Left hindlimb (tissue), 1 donor: ENCODE results near the gene RAB33B.
"Not testable (repeated sequence)": the region's sequence is repeated elsewhere in the genome, so short reads cannot be mapped to it uniquely, and the experiment has no call there.

ENCODE experiments used
- DNase-seq: peaks from one replicate; pipeline ENCODE4 v3.0.0-alpha.2; 2018

The RAB33B gene

DNA sequence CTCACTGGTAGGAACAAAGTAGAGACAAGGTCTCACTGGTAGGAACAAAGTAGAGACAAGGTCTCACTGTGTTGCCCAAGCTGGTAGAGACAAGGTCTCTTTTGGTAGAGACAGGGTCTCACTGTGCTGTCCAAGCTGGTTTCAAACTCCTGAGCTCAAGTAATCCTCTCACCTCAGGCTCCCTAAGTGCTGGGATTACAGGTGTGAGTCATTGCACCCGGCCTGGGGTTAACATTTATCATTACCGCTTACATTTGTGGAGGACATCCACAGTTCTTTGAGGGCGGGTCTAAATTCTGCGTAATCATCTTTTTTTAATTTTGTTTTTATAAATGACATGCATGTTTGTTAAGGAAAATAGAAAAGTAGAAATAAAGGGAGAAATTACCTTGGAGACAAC is 12.0 kb downstream of the RAB33B start:
- DNase-seq = no peak

DNA sequence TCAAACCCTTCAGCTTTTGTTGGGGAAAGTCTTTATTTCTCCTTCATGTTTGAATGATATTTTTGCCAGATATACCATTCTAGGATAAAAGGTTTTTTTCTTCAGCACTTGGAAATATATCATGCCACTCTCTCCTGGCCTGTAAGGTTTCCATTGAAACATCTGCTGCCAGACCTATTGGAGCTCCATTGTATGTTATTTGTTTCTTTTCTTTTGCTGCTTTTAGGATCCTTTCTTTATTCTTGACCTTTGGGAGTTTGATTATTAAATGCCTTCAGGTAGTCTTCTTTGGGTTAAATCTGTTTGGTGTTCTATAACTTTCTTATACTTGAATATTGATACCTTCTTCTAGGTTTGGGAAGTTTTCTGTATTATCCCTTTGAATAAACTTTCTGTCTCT is 14.8 kb downstream of the RAB33B start:
- DNase-seq = not testable (repeated sequence)

DNA sequence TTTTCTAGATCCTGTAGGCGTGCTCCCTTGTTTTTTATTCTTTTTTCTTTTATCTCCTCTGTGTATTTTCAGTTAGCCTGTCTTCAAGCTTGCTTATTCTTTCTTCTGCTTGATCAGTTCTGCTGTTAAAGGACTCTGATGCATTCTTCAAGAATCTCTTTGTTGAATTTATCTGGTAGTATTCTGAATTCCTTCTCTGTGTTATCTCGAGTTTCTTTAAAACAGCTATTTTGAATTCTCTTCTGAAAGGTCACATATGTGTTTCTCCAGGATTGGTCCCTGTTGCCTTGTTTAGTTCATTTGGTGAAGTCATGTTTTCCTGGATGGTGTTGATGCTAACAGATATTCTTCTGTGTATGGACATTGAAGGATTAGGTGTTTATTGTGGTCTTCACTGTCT is 15.3 kb downstream of the RAB33B start:
- DNase-seq = no peak

DNA sequence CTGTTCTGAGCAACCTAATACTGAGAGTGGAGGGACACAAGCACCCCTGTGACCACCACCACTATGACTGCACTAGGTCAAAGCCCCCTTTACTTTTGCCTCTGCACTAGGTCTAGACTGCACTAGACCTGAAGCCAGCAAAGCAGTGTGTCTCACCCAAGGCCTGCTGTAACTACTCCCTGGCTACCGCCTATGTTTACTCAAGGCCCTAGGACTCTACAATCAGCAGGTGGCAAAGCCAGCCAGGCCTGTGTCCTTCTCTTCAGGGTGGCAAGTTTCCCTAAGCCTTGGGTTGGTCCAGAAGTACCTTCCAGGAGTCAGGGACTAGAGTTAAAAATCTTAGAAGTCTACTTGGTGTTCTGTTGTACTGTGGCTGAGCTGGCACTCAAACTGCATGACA is 15.9 kb downstream of the RAB33B start:
- DNase-seq = no peak

DNA sequence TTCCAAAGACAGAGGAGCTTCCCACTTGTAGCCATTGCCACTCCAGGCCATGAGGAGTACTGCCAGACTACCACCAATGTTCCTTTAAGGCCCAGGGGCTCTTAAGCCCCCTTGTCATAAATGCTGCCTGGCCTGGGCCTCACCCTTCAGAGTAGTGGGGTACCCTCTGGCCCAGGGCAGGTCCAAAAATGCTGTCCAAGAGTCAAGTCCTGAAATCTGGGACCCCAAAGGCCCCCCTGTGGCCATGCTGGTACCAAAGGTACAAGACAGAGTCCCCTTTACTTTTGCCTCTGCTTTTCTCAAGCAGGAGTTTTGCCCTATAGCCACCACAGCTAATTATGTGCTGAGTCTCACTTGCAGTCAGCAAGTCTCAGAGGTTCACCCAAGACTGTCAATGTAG is 16.4 kb downstream of the RAB33B start:
- no peak for DNase-seq

DNA sequence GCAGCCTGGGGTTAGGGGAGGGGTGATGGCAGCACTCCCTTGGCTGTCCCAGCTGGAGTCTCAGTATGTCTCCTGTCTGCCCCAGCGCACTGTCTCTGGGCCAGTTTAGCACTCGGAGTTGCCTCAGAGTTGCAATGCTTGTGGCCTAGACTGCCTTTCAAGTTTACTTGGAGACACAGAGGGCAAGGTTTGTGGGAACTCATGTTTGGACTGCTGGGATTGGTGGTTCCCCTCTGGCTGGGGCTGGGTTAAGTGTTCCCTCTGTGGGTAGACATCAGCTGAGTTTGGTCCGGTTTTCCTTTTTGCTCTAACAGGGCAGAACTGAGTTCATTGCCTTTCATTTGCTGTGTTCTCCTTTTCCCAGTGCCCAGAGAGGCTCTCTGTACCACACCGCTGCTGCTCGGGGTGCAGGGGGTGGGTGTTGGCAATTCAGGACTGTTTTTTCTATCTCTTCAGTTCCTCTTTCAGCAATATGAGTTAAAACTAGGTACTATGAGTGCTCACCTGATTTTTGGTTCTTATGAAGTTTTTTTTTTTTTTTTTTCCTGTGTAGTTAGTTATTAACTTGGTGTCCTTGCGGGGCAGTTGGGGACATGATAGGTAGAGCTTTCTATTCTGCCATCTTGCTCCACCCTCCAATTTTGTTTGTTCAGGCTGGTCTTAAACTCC is 17.2 kb downstream of the RAB33B start:
- no peak for DNase-seq

DNA sequence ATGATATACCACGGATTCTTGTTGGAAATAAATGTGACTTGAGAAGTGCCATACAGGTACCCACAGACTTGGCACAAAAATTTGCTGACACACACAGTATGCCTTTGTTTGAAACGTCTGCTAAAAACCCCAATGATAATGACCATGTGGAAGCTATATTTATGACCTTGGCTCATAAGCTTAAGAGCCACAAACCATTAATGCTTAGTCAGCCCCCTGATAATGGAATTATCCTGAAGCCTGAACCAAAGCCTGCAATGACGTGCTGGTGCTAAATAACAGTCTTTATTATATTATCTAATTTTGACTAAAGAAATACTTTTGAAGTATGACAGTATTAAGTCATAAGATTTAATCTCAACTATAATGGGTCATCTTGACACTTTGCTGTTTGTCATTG is 18.9 kb downstream of the RAB33B start:
- no peak for DNase-seq

DNA sequence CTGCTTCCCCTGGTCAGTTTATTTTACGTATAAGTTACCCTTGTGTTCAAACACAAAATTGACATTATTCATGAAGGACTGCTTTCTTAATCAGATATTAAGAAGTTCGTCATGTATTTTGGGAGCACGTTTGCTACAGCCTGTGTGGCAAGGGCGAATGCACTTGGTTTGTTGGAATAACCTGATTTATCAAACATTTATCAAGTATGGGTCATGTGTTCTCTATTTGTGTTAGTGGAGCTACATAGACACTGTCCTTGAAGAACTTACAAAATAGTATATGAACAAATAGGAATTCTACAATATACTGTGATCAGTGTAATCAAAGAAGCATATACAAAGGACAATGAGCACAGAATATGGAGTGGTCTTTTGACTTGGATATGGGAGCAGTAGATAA is 22.4 kb downstream of the RAB33B start:
- no peak for DNase-seq

DNA sequence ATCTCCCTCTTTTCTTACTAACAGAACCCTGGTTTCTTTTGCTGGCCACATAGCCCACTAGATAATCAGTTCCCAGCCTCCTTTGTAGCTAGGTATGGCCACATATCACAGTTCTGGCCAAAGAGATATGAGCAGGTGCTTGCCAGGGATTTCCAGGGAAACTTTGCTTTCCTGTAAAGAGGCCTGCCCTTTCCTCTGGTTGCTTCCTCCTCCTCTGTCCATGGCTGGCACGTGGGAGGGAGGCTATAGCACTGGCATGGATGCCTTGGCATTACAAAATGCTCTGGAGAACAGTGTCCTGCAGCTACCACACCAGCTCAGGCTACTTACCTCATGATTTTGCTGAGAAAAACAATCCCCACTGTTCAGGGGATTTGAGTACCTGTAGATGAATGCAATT is 27.5 kb downstream of the RAB33B start:
- no peak for DNase-seq

DNA sequence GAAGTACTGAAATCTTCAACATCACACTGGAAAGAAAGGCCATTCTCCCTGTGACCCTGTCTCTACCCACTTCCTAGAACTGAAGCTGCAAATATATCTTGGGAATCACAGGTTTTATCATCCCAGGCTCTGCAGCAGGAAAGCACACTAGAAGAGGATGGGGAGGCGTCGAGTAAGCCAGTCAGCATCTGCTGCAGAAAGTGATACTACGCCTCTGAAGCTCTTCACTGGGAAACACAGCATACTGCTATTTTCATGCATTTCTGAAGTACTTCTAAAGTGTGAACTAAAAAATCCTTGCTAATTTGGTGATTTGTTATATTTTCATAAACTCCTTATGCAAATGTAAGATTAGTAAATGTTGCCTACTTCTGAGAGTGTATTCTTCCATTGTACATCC is 29.1 kb downstream of the RAB33B start:
- DNase-seq = no peak

DNA sequence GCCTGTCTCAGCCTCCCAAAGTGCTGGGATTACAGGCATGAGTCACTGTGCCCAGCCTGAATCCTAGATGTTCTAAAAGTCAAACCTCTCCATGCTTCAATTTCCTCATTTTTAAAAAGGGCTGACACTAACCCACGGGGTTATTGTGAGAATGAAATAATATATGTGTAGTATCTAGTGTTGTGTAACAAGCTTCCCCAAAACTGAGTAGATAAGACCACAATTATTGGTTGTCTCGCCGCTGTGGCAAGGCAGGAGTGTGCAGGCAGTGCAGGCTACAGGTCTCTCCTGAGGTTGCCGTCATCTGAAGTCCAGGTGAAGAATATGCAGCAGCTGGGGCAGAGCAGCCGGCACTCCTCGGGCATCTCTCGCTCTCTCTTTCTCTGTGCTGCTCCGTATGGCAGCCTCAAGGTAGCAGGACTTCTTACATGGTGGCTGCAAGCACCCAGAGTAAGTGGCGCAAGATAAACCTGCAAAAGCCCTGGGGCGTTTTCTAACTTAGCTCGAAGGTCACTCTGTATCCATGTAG is 30.9 kb downstream of the RAB33B start:
- no peak for DNase-seq

DNA sequence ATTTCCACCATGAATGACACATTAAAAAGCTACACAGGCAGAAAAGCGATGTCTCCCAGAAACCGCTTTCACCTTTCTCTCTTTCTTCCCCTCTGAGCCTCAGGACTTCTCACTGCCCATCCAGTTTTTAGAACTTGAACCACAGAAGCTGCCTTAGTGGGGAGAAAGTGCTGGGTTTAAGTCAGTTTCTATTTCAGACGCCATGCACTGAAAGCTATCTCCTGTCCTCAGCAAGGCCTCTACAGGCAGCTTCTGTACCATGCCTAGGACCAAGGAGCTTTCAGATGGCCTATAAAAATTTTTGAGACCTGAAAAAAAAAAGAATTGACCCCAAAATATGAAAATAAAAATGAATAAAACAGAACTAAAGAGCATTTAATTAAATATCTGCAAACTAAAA is 34.5 kb downstream of the RAB33B start:
- no peak for DNase-seq

DNA sequence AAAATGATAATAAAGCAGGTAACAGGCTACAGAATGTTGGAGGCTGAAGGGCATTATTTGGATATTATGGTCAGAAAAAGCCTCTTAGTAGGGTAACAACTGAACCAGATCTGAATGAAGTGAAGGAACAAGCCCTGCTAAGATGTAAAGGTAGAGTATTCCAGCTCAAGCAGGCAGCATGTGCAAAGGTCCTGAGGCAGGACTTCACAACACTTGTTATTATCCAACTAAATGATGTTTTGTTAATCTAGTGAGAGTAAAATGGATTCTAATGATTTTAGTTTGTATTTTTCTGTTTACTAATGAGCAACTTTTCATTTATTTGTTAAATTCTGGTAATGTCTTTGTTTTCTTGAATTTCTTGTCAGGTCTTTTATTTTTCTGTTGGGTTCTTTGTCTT is 35.7 kb downstream of the RAB33B start:
- DNase-seq = no peak

DNA sequence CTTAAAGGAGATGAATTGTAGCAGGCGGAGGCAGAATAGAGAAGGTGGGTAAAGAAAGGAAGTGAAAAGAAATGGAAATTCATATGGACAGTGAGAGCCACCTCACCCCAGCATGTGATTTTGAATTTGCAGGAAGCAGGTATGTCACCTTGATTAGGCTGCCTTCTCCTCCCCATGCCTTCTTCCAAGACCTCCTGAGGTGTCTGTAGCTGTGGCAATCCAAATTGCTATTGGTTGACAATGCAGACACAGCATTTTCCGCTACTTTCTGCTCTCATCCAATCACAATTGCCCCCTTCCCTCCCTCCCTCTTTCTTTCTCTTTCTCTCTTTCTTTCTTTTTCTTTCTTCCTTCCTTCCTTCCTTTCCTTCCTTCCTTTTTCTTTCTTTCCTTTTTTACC is 38.5 kb downstream of the RAB33B start:
- no peak for DNase-seq

DNA sequence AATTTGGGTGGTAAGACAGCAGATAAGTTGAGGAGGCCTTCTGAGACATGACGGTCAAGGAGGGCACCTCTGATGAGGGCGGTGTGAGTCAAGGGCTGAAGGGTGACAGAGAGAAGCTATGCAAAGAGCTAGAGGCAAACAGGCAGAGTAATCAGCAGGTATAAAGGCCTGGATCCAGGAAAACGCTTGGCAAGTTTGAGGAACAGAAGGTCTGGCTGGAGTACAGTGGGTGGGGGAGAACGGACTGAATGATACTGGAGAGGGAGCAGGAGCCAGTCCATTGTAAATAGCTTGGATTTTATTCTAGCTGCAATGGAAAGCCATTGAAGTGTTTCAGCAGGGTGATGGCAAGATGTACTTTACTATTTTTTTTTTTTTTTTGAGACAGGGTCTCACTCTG is 39.3 kb downstream of the RAB33B start:
- DNase-seq = no peak

DNA sequence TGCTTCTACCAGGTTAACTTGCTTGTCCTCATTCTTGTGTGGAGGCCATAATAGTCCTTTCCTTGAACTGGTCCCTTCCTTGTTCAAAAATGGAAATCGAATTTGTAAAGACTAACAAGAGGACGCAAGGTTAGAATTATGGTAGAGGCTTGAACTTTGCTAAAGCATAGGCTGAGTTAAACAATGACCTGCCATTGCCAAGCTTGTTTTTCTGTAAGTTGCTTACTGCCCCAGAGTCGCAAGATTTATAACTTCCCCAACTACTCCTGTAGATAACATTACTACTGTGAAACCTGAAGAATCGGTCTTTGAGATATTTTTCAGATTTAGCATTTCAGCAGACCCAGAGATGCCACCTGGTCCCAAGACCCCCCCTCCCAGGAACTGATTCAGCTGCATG is 45.3 kb downstream of the RAB33B start:
- no peak for DNase-seq

DNA sequence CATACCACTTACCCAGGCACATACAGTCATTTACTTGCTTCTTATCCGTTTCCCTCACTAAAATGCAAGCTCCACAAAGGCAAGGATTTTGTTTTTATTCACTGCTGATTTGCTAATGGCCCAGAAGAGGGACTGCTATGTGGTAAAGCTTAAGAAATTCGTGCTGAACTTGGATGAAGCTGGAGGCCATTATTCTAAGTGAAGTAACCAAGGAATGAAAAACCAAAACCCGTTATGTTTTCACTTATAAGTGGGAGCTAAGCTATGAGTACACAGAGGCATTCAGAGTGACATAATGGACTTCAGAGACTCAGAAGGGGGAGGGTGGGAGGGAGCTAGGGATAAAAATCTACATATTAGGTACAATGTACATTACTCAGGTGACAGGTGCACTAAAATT is 47.2 kb downstream of the RAB33B start:
- DNase-seq = no peak

DNA sequence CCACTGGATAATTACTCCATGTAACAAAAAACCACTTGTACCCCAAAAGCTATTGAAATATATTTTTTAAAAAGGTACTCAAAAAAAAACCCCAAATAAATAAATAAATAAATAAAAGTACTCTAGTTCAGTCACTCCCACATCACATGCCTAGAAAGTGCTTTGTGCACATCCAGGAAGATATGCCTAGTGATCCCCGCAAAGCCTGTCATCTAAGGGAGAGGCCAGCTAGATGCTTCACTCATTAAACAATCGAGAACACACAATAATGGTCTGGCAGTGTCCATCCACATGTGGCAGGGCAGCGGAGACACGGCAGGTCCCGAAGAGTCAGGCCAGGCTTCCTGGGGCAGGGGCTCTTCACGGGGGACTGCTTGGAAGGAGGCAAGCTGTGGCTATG is 47.6 kb downstream of the RAB33B start:
- DNase-seq = no peak

DNA sequence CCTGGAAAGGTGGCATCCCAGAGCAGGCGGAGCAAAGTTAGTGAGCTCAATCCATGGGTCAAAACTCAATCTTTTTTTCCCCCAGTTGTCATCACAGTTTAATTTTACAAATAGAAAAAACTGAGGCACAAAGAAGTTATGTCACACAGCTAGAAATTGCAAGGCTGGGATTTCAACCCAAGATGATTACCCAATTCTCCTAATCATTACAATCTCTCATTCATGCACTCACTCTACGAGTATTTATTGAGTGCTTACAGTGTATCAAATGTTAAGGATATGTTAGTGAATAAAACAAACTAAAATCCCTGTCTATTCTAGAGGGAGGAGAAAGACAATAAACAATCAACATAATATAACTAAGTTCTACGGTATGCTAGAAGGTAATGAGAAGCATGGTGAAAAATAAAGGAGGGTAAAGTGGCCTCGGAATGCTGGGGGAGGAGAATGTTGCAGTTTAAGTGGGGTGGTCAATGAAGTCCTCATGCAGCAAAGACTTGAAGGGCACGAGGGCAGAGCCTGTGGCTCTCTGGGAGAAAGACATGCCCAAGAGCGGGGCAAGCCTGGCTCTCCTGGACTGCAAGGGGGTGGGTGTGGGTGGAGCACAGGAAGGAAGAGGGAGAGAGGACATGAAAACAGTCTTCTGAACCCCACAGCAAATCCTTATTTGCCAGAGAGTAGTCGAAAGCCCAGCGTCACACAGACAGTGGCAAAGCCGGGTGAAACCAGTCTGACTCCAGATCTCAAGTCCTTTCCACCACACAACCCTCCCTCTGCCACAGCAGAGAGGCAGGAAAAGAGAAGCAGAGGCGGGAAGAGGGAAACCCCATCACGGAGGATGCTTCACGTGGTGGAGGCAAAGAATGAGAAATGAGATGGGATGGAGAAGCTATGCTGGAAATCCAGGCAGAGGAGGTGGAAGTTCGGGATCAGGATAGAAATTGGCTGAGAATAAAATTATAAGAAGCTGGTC is 48.3 kb downstream of the RAB33B start:
- no peak for DNase-seq

DNA sequence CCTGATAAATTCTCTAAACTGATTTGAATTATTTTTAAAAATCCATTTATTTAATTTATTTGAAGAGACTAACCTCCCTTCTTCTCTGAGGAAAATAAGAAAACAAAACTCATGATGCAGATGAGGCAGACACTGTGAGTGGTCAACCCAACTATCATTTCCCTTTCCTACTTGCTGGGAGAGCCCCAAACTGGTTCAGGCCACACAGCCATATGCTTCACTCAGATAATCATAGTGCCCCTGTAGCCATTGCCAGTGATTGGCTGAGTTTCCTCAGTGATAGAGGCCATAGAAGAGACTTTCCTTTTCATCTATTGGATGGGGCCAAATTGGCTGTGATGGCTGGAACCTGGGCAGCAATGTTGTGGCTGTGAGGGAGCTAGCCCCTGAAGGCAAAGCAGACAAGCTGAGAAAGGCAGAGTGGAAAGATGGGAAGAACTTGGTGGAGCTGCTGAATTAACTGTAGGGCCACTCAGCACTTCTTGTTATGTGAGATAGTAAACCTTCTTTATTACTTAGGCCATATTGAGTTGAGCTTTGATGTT is 49.8 kb downstream of the RAB33B start:
- no peak for DNase-seq

DNA sequence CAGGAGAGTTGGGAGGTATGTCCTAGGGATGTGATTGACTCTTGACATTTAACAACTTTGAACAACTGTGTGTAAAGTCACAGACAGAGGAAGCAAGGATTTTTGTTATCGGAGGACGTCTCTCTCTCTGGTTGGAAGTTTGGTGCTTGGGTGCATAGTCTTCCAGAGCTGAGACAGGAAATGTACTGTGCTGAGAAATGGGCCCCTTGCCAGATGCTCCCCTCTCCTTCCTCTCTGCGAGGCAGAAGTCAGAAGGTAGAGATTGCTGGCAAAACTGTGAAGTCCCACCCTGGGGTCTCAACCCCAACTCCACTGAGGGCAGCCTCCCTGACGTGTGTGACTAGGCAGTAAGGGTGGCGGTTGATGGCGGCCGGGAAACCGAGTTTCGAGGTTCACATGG is 52.9 kb downstream of the RAB33B start:
- DNase-seq = no peak

DNA sequence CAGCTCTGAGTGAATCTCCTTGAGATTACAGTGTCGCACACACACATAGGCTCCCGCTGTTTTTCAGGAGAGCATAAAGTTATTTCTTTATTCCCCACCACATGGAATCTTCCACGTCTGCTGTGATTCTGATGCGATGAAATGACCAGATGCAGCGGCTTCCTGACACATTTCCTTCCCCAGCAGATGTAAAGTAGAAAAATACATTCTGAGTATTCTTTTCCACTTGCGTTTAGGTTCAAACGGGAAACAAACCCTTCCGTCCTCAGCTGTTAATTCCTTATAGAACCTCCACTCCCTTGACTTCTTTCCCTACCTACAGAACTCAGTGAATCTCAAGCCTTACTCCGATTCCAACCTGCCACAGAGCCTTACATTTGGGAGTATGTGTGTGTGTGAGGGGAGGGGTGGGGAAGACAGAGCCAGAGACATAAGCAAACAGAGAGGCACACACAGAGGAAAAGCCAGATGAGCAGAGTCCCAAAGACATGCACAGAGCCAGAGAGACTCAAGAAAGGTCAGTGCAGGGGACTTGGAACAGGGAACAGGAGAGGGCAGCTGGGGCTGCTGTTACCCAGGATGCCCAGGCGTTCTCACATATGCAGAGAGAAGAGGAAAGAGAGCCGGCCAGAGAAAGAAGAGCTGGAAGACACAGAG is 54.8 kb downstream of the RAB33B start:
- DNase-seq = no peak

DNA sequence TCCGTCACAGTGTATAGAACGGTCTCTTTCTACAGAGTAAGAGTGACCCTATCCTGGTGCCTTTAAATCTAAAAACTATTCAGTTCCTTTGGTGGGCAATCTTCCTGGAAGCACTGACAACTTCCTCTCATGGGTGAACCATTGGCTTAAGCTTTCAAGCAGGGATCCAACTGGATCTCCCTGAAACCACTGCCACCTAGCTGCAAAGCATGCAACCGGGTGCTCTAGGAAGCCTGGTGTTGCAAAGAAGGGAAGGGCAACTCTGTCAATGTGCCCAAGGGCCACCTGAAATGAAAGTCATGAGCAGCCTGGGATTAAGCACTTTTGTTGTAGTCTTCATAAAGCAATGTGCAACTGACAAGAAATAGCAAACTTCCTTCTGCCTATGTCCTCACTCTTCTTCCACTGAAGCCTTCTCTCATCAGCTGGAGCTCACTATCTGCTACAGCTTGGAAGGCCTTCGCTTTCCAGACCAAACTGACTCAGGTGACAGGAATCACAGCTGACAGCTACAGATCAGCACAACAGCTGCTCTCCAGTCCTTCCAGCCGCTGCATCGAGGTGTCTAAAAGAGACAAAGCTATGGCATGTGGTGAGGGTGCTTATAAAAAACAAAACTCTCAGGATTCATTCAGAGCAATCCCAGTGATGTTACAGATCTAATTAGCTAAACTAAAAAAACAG is 55.9 kb downstream of the RAB33B start:
- no peak for DNase-seq
